Activated naive CD4-positive, alpha-beta T cell treated with anti-CD3 and anti-CD28 coated beads, Interleukin-2, amount 50 U/mL, for 72 hours (primary cell): ENCODE measurements around the gene RFX1. TPM values are rescaled to one million over a fixed set of nuclear protein-coding genes. Genes with fewer than 3 reads are reported as not detected.

ENCODE experiments used
- ATAC-seq, 2 donors: fragments of 150-1000 bp; cut with Tn5 transposase; 2 replicates each; pipeline ENCODE4 v1.10.0; 2021; ENCODE audit warnings: mild to moderate bottlenecking in 2 of 2, moderate library complexity in 2 of 2
- DNase-seq, 2 donors: peaks; one replicate each; pipeline ENCODE4 v3.0.0; 2021 to 2022; ENCODE audit warnings: low spot score in 2 of 2
- H3K27ac Mint-ChIP-seq, 2 donors: one replicate each; pipeline ENCODE4 v1.8.0; 2022; ENCODE audit warnings: mild to moderate bottlenecking in 2 of 2, mixed read lengths in 2 of 2
- H3K36me3 Mint-ChIP-seq, 2 donors: one replicate each; pipeline ENCODE4 v1.8.0; 2022; ENCODE audit warnings: mixed read lengths in 2 of 2
- H3K9me3 Mint-ChIP-seq, 2 donors: one replicate each; pipeline ENCODE4 v1.8.0; 2022; ENCODE audit warnings: mixed read lengths in 2 of 2
- total RNA-seq, 2 donors: library from RNA; stranded (reverse); gene quantifications; one replicate each; pipeline ENCODE4 v1.2.3, GENCODE V29; 2022

RFX1 gene
- total RNA-seq, 2 donors from 2014 or later = 9.7 to 14.5 TPM

- H3K36me3 Mint-ChIP-seq = peaks cover 0 to 4% of the 10 kb centered on the region in 2 donors
- H3K9me3 Mint-ChIP-seq = no peaks in the 10 kb centered on the region
- H3K27ac Mint-ChIP-seq = peak overlapping the region; percentile 80 to 98
- peak; percentile 11 to 13 for ATAC-seq
- no peak for DNase-seq
Observed at GRCh38 chr19:13951799-13952153, 54.3 kb downstream of the RFX1 start.

- Mint-ChIP-seq H3K36me3 (peaks cover 0 to 4% of the 10 kb centered on the region in 2 donors), H3K27ac (peak overlapping the region in 1 of 2 donors; percentile 80), H3K9me3 (no peaks in the 10 kb centered on the region)
- no peak for DNase-seq
- no peak for ATAC-seq
Observed at GRCh38 chr19:13951043-13951442, 55.1 kb downstream of the RFX1 start.

- H3K36me3 Mint-ChIP-seq = no peaks in the 10 kb centered on the region
Observed at GRCh38 chr19:13946414-13946813, 59.7 kb downstream of the RFX1 start.

GRCh38 chr19:13942023-13942684, 64.0 kb downstream of the RFX1 start:
- Mint-ChIP-seq H3K9me3 (no peaks in the 10 kb centered on the region), H3K36me3 (no peaks in the 10 kb centered on the region), H3K27ac (no peak overlapping the region)
- DNase-seq (no peak), ATAC-seq (peak in 1 of 2 donors; percentile 58)

More at GRCh38 chr19:13946414-13946813, 59.7 kb downstream of the RFX1 start:
- DNase-seq (no peak), ATAC-seq (no peak)
- Mint-ChIP-seq H3K27ac (no peak overlapping the region), H3K9me3 (no peaks in the 10 kb centered on the region)

- Mint-ChIP-seq H3K27ac (no peak within 1 kb of the TSS), H3K36me3 (no peaks in the 10 kb centered on the region), H3K9me3 (no peaks in the 10 kb centered on the region)
- ATAC-seq = no peak
- DNase-seq = no peak
Observed at GRCh38 chr19:13938301-13939064, 67.6 kb downstream of the RFX1 start, which contains the start of gene PODNL1. TSS of gene PODNL1 (minus strand) at chr19:13938417. CDS start at chr19:13938181, 236 bp downstream.

GRCh38 chr19:13937479-13938300, 68.4 kb downstream of the RFX1 start:
- Mint-ChIP-seq H3K27ac (no peak overlapping the region), H3K36me3 (no peaks in the 10 kb centered on the region), H3K9me3 (no peaks in the 10 kb centered on the region)
- ATAC-seq (no peak), DNase-seq (no peak)

- no peaks in the 10 kb centered on the region for H3K9me3 Mint-ChIP-seq
- H3K27ac Mint-ChIP-seq = no peak overlapping the region
- H3K36me3 Mint-ChIP-seq = no peaks in the 10 kb centered on the region
- ATAC-seq (no peak), DNase-seq (no peak)
Observed at GRCh38 chr19:13935765-13936510, 70.2 kb downstream of the RFX1 start.

GRCh38 chr19:13934785-13935109, 71.4 kb downstream of the RFX1 start:
- DNase-seq (no peak), ATAC-seq (no peak)
- Mint-ChIP-seq H3K9me3 (no peaks in the 10 kb centered on the region), H3K27ac (no peak overlapping the region), H3K36me3 (no peaks in the 10 kb centered on the region)

GRCh38 chr19:13932911-13933393, 73.2 kb downstream of the RFX1 start:
- H3K9me3 Mint-ChIP-seq = no peaks in the 10 kb centered on the region
- no peaks in the 10 kb centered on the region for H3K36me3 Mint-ChIP-seq
- no peak for ATAC-seq

GRCh38 chr19:13932149-13932637, 73.9 kb downstream of the RFX1 start:
- DNase-seq (no peak), ATAC-seq (no peak)
- no peak overlapping the region for H3K27ac Mint-ChIP-seq

More at GRCh38 chr19:13932911-13933393, 73.2 kb downstream of the RFX1 start:
- no peak for DNase-seq
- no peak overlapping the region for H3K27ac Mint-ChIP-seq

GRCh38 chr19:13931391-13932148, 74.5 kb downstream of the RFX1 start:
- ATAC-seq (no peak), DNase-seq (no peak)
- H3K9me3 Mint-ChIP-seq = no peaks in the 10 kb centered on the region
- no peaks in the 10 kb centered on the region for H3K36me3 Mint-ChIP-seq
- no peak overlapping the region for H3K27ac Mint-ChIP-seq

More at GRCh38 chr19:13932149-13932637, 73.9 kb downstream of the RFX1 start:
- H3K36me3 Mint-ChIP-seq = no peaks in the 10 kb centered on the region
- no peaks in the 10 kb centered on the region for H3K9me3 Mint-ChIP-seq

- DNase-seq (no peak), ATAC-seq (no peak)
- Mint-ChIP-seq H3K36me3 (no peaks in the 10 kb centered on the region), H3K27ac (no peak overlapping the region), H3K9me3 (no peaks in the 10 kb centered on the region)
Observed at GRCh38 chr19:13930402-13930801, 75.7 kb downstream of the RFX1 start.

- Mint-ChIP-seq H3K9me3 (no peaks in the 10 kb centered on the region), H3K27ac (no peak overlapping the region), H3K36me3 (no peaks in the 10 kb centered on the region)
- ATAC-seq (no peak), DNase-seq (no peak)
Observed at GRCh38 chr19:13929956-13930355, 76.2 kb downstream of the RFX1 start.

- no peak for ATAC-seq
- DNase-seq = no peak
- Mint-ChIP-seq H3K36me3 (no peaks in the 10 kb centered on the region), H3K27ac (no peak overlapping the region), H3K9me3 (no peaks in the 10 kb centered on the region)
Observed at GRCh38 chr19:13929340-13929739, 76.8 kb downstream of the RFX1 start.

- ATAC-seq (no peak), DNase-seq (no peak)
- Mint-ChIP-seq H3K27ac (peak overlapping the region in 1 of 2 donors; percentile 36), H3K36me3 (peaks cover 10% of the 10 kb centered on the region in 2 donors), H3K9me3 (no peaks in the 10 kb centered on the region)
Observed at GRCh38 chr19:13926715-13927114, 79.4 kb downstream of the RFX1 start.

- Mint-ChIP-seq H3K27ac (no peak overlapping the region), H3K36me3 (peaks cover 17% of the 10 kb centered on the region in 2 donors), H3K9me3 (no peaks in the 10 kb centered on the region)
- DNase-seq = no peak
- no peak for ATAC-seq
Observed at GRCh38 chr19:13926010-13926409, 80.1 kb downstream of the RFX1 start.
